A673 (cell line): ENCODE measurements around the gene ZNF398.

ENCODE experiments used
- CTCF ChIP-seq: fragments of 300-800, 200-600 bp; sonication (generic); conservative IDR thresholded peaks from 2 replicates; pipeline ENCODE4 v1.5.1; 2017; ENCODE audit warnings: low read depth, mild to moderate bottlenecking, antibody characterized with exemption, low read length, moderate library complexity, mixed read lengths
- EZH2 ChIP-seq: fragments of 200-600 bp; sonication (generic); IDR thresholded peaks from 2 replicates; pipeline ENCODE4 v1.6.1; 2017; ENCODE audit warnings: borderline replicate concordance, low read depth, mild to moderate bottlenecking, mixed read lengths, antibody characterized with exemption, low read length; ENCODE audit not compliant: poor library complexity, severe bottlenecking

- TF ChIP-seq CTCF (no peak), EZH2 (no peak)
Measured at GRCh38 chr7:149180722-149181449, 33.6 kb downstream of the ZNF398 start.
